HG02870 (cell line): ENCODE data around the gene NDUFB8.
"Not testable (repeated sequence)": the region's sequence is repeated elsewhere in the genome, so short reads cannot be mapped to it uniquely, and the experiment has no call there.

Source experiments
- ATAC-seq: cut with Tn5 transposase; IDR thresholded peaks from one replicate; pipeline ENCODE4 v1.9.1; 2021; ENCODE audit warnings: mild to moderate bottlenecking, moderate library complexity; ENCODE audit not compliant: unreplicated experiment

NDUFB8 gene

GRCh38 chr10:100529475-100530298, at the start of gene NDUFB8:
NDUFB8 (minus strand) TSS chr10:100529871; CDS start chr10:100529851, 20 bp downstream.
- peak; percentile 62 for ATAC-seq

GRCh38 chr10:100576282-100576635, 46.6 kb upstream of the NDUFB8 start:
- no peak for ATAC-seq

GRCh38 chr10:100575585-100576281, 46.1 kb upstream of the NDUFB8 start:
- no peak for ATAC-seq

GRCh38 chr10:100575146-100575545, 45.5 kb upstream of the NDUFB8 start:
- ATAC-seq: not testable (repeated sequence)

- ATAC-seq: no peak
These were observed 41.6 kb upstream of the NDUFB8 start for GRCh38 chr10:100571084-100571856.

- no peak for ATAC-seq
These were observed 40.8 kb upstream of the NDUFB8 start for GRCh38 chr10:100570506-100570905.

- ATAC-seq: no peak
These were observed 40.2 kb upstream of the NDUFB8 start for GRCh38 chr10:100569687-100570481.

GRCh38 chr10:100568912-100569311, 39.2 kb upstream of the NDUFB8 start:
- ATAC-seq: no peak

- ATAC-seq: no peak
These were observed 38.2 kb upstream of the NDUFB8 start for GRCh38 chr10:100567826-100568225.

GRCh38 chr10:100567249-100567648, 37.6 kb upstream of the NDUFB8 start:
- ATAC-seq: no peak

- ATAC-seq: no peak
These were observed 36.9 kb upstream of the NDUFB8 start for GRCh38 chr10:100566561-100566960.

GRCh38 chr10:100565206-100565985, 35.7 kb upstream of the NDUFB8 start:
- no peak for ATAC-seq

- no peak for ATAC-seq
These were observed 32.5 kb upstream of the NDUFB8 start for GRCh38 chr10:100562008-100562672.

GRCh38 chr10:100561005-100561404, 31.3 kb upstream of the NDUFB8 start:
- ATAC-seq: no peak

GRCh38 chr10:100560248-100560647, 30.6 kb upstream of the NDUFB8 start:
- ATAC-seq: no peak

GRCh38 chr10:100554902-100555301, 25.2 kb upstream of the NDUFB8 start:
- no peak for ATAC-seq

- no peak for ATAC-seq
These were observed 24.3 kb upstream of the NDUFB8 start for GRCh38 chr10:100553929-100554328.

GRCh38 chr10:100551738-100552137, 22.1 kb upstream of the NDUFB8 start:
- no peak for ATAC-seq

- ATAC-seq: no peak
These were observed 21.5 kb upstream of the NDUFB8 start for GRCh38 chr10:100551196-100551595.
